ENCODE measurements around the gene LRRC7.

GRCh38 chr1:69754521-69754920 lies 186.8 kb downstream of the LRRC7 start:
- no peak for TF ChIP-seq CTCF (conservative IDR thresholded peaks at IDR 0.05; ENCODE audit: low read depth in 2 of 2)
- no peak for TF ChIP-seq REST (IDR thresholded peaks at IDR 0.05; ENCODE audit: unreplicated experiment)
- no peak for TF ChIP-seq ETS1 (IDR thresholded peaks at IDR 0.05)
- no peak for TF ChIP-seq CREB1 (CRISPR knock-in tag; IDR thresholded peaks at IDR 0.05; ENCODE audit: low read depth)
- no peak for TF ChIP-seq POLR2AphosphoS5 (IDR thresholded peaks at IDR 0.05; ENCODE audit: low read depth)
- TF ChIP-seq NANOG (IDR thresholded peaks at IDR 0.05; ENCODE audit: borderline replicate concordance), result no peak
